HG03558 (cell line): Measurements from ENCODE around the gene RNF166.
A peak's percentile ranks its signal among the peaks of the same experiment; 100 is the strongest.

Experiments used
- ATAC-seq: cut with Tn5 transposase; IDR thresholded peaks from one replicate; pipeline ENCODE4 v1.9.1; 2021; ENCODE audit warnings: moderate number of reproducible peaks; ENCODE audit not compliant: unreplicated experiment; ENCODE audit errors: extremely low read depth

Gene RNF166

GRCh38 chr16:88706229-88706964 lies at the start of gene RNF166, which contains the start of gene CTU2:
RNF166 (minus strand) TSS chr16:88706408; CDS start chr16:88706325, 83 bp downstream.
CTU2 (plus strand) TSS chr16:88706503; CDS start chr16:88706531, 28 bp downstream.
- ATAC-seq = peak; percentile 48

GRCh38 chr16:88754912-88755744 lies 48.9 kb upstream of the RNF166 start:
- ATAC-seq = no peak

DNA sequence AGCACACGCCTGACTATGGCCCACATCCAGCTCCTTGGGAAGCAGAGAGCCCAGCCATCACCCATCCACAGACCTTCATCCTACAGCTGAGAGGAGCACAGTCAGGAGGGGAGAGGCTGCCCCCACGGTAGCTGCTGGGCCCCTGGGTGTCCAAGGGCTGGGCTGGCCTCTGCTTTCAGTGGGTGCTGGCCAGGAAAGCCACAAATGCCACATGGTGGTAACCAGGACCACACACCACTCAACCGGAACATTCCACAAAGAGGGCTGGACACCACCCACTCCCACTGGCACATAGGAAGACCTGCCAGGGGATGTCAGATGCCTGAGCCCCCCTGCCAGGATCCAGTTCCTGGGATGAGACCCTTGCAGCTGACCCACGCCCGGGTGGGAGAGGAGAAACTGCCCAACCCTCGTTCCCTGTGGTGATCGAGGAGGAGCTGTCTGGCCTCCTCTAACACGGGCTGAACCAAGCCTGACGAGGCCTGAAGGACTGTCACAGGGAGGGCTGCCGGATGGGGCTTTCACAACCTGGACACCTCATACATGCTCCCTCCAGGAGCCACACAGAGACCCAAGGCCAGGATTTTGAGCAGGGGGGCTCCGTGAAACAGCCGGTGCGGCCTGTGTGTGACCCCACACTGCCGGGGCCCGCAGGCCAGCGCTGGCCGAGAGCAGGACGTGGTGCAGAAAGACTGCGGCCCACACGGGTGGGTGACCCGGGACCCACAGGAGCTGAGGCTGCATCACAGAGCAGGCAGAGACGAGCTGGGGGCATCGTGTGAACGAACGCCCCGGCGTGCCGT lies 48.1 kb upstream of the RNF166 start:
- no peak for ATAC-seq

DNA sequence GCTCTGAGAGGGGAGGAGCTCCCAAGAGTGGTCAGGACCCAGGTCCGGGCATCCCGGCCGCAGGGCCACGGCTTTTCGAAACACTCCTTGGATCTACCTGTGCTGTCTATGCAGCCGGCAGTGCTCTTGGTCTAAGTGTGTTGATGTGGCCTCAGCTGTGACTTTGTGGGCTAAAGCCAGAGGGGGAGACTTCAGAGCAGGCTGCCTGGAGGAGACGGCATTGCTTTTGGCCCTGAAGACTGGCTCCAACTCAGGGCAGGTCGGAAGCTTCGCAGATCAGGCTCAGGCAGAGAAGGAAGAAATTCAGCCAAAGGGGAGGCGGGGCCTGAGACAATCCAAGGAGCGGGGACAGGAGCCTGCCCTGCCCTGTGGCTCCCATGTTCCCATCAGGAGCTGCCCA lies 47.4 kb upstream of the RNF166 start:
- ATAC-seq = no peak

GRCh38 chr16:88753191-88753590 lies 47.0 kb upstream of the RNF166 start:
- ATAC-seq = no peak

DNA sequence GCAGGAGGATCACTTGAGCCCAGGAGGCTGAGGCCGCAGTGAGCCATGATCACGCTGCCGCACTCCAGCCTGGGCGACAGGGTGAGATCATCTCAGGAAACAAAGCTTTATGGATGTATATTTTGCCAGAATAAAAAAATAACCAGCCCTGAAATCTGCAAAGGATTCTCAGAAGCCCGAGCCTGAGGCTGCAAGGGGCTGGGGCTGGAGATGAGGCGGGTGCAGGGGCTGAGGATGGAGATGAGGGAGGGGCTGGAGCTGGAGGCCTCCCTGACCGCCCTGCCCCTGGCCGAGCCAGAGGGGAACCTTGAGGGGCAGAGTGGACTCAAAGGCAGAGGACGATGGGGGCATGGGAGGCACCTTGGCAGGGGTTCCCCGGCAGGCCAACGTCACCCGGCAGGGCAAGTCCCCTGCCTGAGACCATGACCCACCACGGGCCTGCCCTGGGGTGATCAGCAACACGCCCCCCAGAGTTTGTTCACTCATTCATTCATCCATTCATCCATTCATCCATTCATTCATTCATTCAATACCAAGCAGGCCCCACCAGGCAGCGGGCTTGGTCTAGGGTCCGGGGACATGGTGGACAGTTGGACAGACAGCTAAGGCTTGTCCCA lies 46.3 kb upstream of the RNF166 start:
- no peak for ATAC-seq

- ATAC-seq = no peak
Measured at GRCh38 chr16:88750854-88751253, 44.6 kb upstream of the RNF166 start.

- ATAC-seq = no peak
Measured at GRCh38 chr16:88749358-88749757, 43.1 kb upstream of the RNF166 start.

DNA sequence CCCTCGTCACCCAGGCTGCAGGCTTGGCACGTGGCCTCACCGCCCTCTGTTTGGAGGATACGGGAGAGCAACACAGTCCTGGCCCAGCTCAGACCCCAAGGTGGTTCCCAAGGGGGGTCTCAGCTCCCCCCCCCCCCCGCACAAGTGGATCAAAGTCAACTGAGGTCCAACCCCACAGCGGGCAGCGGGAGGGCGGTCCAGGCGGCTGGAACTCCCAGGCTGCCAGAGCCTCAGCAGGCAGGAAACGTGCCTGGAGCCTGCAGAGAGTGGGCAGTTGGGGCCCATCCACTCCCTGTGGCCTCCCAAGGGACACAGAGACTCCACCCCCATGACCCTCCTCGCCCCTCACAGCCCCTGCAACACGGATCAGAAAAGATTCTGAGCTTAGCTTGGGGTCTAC lies 42.2 kb upstream of the RNF166 start:
- no peak for ATAC-seq

- ATAC-seq = no peak
Measured at GRCh38 chr16:88747588-88748301, 41.5 kb upstream of the RNF166 start.

GRCh38 chr16:88746506-88746905 lies 40.3 kb upstream of the RNF166 start:
- no peak for ATAC-seq

GRCh38 chr16:88744577-88745521 lies 38.6 kb upstream of the RNF166 start:
- no peak for ATAC-seq

- ATAC-seq = no peak
Measured at GRCh38 chr16:88743693-88744576, 37.7 kb upstream of the RNF166 start.

DNA sequence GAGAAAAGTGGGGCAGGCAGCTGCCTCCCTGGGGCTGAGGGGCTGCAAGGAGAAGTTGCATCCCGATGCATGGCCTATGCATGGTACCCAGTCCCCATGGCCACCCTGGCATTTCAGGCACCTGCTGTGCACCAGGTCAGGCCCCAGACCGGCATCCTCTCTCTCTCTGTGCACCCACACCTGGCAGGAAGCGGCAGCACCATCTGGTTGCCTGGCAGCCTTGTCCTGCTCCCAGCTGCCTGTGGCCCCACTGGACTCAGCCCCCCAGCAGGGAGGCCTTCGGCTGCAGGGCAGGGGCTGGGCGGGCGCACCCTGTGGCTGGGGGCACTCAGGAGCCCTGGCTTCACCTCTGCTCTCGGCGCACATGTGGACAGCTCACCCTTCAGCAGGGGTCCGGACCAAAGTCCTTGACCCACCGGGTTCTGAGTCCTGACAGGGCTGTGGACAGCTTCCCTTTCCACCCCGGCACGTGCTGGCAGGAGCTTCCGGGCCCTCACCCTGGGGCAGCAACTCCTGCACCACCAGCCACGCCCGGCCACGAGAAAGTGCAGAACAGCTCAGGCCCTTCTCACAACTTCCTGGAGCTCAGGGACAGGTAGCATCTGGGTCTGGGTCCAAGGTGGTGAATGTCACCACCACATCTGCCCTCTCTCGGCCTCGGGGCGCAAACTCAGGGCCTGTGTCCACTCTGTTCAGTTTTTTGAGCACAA lies 36.8 kb upstream of the RNF166 start:
- no peak for ATAC-seq

DNA sequence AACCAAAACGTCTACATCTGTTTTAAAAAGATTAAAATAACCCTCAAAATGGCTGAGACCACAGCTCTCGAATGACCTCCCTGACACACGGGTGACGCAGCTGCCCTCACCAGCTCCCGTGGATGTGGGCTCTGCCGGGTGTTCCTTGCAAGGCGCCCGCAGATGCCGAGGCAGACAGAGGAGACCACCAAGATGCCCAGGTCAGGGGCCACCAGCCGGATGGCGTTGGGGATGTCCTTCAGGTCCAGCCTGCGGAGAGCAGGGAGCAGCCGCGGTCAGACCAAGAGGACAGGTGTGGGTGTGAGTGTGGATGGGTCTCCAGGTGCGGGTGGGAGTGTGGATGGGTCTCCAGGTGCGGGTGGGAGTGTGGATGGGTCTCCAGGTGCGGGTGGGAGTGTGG lies 35.2 kb upstream of the RNF166 start:
- no peak for ATAC-seq

DNA sequence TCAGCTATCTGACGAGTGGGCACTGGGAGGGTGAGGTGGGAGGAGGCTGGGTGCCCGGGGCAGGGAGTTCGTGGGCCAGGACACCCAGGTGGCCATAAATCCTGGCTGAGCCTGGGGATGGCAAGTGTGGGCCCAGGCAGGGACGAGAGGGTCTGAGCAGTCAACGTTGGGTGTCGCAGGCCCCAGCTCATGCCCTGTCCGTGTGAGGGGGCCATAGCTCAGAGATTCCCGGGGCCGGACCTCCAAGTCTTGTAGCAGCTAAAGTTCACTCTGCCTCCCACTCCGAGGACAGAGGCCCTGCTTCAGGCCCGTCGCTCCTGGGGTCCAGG lies 34.5 kb upstream of the RNF166 start:
- ATAC-seq = no peak
